GM19023 (cell line): ENCODE data around the gene RTL1.

Experiments
- ATAC-seq: cut with Tn5 transposase; IDR thresholded peaks from one replicate; pipeline ENCODE4 v1.9.1; 2021; ENCODE audit warnings: mild to moderate bottlenecking, moderate library complexity; ENCODE audit not compliant: unreplicated experiment

The RTL1 gene

DNA sequence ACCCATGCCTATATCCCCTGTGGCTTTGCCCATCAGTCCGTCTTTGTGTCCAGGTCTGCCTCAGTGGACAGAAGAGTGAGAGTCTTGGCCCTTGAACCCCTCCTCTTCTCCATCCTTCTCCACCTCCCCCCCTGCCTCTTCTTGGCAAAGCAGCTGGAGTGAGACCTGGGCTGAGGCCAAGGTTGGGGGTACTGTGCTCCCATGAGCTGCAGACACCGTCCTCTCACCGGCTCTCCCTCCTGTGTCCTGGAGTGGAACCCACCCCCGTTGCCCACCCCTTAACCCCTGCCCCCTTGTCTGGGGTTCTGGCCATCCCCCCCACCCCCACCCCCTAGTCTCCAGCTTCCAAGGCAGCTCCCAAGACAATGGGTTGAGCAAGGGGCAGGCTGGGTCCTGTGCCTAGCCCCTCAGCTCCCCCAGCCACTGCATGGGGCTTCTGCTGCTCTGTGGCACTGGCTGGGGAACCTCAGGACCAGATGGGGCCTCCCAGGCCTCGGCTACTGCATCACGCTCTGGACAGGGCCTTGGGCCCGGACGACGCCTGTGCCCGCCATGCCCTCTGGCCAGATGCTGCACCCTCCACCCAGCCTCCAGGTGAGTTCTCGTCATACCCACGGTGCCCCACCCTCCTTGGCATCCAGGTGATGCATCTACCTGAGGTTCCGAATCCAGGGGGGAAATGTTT lies 35.7 kb downstream of the RTL1 start:
- ATAC-seq = no peak

DNA sequence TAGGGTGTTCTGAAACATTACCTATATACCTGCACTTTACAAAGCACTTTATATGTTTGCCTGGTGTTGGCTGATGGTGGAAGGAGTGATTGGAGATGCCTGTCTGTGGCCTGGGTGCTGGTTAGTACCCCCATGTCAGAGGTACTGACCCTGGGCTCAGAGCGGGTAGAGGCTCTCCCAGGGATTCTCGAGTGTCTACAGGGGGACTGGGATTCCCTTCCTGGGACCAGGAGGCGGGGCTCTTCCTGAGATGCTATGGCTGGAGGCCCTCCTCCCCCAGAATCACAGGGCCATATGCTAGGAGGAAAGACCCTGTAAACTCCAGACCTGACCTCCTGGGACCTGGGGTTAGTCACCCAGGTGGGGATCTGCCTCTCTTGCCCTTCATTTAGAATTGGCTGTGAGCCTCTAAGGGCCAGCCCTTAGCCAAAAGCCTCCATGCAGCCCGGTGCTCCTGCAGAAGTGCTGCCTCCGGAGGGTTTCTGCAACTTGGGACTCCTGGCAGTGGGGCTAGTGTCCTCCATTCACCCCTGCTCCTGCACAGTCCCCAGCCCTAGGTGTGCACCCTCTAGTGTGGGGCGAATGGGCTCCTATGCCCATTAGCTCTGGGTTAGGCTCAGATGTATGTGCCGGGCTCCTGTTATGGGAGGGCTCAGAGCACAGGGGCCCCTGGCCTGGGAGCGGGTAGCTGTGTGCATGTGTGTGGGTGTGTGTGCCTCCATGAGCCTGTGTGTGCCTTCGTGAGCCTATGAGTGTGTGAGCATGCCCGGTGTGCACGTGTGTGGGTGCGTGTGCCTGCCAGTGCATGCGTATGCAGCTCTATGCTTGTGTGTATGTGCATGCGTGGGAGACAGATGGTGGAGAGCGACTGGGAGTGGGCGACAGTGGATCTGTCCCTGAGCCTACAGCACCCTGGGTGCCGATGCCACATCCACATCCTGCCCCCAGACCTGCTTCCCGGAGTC lies 36.6 kb downstream of the RTL1 start:
- ATAC-seq = no peak

DNA sequence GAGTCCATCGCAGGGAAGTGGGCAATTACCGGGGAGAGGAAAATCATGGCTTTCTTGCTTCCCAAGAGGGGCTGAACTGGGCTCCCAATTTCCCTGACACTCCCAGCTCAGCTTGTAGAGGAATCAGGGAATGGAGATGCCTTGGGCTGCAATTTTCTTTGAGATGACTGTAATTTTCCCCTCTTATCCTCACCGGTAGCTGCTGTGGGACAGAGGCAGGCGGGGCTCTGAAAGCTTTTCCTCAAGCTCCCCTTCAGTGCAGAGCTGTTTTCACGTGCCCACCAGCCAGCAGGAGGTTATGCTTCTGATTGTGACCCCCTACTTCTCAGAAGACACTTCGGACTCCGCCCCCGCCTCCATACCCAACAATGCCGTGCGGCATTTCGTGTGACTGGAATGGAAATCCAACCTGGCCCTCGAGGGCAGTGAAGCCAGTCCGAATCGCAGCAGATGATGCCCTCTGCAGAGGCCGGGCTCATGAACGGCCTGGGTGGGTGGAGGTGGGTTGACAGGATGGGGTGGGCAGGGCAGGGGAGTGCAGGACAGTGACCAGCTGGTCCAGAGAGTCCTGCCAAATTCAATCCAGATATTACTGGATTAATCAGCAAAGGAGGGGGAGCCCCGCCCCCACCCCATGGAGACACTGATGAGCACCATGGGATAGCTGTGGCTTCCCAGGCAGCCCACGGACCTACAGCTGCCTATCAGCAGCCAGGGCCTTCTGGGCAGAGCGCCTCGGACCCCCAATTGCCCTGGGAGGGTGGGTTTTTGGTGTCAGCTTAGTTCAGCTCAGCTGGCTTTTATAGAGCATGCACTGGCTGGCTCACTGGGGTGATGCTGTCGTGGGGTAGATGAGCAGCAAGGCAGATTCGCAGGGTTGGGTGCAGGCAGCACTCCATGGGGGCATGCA lies 37.6 kb downstream of the RTL1 start:
- no peak for ATAC-seq

DNA sequence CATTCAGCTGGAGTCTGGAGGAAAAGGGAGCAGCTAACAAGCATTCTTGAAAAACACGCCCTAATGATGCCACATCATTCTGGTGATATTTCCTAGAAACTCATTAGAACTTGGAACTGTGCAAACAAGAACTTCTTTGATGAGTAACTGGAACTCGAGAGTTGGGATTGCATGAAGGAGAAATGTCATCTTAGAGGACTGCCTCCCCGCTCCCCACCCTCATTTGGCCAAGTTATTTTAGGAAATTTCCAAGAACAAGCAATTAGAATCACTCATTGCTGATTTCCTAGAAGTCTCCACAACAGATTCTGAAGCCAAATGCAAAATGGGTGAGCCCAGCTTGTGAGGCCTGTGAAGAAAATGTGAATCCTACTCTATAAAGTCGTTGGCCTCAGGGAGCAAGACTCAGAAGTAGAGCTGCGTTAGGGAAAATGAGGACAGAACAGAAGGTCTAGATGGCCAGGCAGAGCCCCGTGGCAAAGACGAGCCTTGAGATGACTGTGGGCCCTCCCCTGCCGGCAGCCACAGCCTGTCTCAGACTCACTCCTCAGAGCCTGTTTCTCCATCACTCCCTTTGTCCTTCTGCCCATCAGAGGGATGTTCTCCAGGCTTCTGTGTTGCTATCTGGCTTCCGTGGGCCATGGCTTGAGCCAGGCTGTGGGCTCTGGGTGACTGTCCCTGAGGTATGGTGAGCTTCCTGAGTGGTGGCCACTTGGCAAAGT lies 38.4 kb downstream of the RTL1 start:
- ATAC-seq = no peak

DNA sequence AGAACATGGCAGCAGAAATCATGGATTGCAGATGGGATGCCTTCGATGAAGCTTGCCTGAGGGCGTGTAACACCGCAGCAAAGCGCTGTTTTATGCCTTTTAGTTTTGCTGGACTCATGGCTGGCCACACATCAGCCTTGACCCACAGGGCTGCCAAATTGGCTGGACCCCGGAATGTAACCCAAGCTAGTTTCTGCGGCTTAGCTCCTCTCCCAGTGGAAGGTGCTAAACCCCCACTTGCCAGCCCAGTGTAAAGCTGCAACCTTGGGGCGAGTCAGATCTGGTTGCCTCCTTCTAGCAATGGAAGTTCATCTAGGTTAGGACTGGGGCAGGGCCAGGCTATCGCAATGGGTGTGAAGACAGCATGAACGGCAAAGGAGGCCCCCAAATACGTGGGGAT lies 39.3 kb downstream of the RTL1 start:
- ATAC-seq = no peak

DNA sequence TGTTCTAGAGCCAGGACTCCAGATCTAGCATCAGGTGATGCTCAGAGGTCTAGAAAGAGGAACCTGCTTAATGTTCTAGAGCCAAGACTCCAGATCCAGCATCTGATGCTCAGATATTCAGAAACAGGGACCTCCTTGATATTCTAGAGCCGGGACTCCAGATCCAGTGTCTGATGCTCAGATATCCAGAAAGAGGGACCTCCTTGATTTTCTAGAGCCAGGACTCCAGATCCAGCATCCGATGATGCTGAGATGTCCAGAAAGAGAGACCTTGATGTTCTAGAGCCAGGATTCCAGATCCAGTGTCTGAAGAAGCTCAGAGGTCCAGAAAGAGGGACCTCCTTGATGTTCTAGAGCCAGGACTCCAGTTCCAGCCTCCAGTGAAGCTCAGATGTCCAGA lies 40.7 kb downstream of the RTL1 start:
- no peak for ATAC-seq

DNA sequence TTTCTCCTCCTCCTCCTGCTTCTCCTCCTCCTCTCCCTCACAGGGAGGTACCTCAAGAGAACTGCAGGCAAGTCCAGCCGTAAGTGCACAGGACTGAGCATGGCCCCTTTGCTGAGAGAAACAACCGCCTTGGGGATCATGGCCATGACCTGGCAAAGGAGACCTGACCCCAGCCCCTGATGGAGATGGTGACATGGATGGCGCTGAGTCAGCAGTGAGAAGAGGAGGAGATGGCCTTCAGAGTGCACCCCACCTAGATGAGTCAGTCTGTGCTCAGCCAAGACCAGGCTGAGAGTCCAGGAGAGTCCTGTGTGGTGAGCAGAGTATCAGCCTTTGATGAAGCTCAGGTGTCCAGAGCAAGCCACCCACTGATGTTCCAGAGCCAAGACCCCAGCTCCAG lies 41.2 kb downstream of the RTL1 start:
- no peak for ATAC-seq

DNA sequence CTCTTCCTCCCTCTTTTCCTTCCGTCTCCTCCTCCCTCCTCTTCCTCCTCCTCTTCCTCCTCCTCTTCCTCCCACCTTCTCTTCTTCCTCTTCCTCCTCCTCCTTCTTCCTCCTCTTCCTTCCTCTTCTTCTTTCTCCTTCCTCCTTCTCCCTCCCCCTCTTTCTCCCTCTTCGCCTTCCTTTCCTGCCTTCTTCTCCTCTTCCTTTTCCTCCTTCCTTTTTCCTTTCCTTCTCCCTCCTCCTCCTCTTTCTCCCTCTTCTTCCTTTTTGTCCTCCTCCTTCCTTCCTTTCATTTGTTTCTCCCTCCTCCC lies 41.6 kb downstream of the RTL1 start:
- ATAC-seq = no peak

DNA sequence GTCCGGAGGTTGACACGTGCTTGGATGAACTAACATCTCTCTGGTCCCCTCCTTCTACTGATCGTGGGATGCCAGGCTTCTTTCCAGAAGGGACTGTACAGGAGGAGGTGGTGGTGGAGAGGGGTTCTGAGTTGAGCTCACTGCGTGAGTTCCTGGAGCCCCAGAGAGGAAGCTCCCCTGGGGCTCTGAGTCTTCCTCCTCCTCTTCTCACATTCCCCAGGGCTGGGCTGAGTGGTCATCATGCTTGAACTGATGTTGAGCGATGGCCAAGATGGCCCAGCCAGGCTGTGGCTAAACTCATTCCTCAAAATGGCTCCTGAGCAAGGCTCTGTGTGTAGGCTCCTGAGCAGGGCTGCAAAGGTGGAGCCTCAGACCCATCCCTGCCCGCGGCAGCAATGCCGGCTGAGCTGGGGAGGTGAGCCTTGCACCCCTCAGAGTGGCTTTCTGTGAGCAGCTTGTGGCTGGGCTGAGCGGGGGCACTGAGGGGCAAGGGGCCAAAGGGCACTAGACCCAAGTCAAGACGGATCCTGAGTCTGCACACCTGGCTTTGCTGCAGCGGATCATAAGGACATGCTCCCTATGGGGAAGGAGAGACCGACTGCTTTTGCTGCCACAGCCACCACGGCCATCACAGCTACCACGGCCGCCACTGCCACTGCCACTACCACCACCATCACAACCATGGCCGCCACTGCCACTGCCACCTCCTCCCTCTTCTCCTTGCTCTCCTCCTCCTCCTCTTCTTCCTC lies 42.2 kb downstream of the RTL1 start:
- no peak for ATAC-seq

DNA sequence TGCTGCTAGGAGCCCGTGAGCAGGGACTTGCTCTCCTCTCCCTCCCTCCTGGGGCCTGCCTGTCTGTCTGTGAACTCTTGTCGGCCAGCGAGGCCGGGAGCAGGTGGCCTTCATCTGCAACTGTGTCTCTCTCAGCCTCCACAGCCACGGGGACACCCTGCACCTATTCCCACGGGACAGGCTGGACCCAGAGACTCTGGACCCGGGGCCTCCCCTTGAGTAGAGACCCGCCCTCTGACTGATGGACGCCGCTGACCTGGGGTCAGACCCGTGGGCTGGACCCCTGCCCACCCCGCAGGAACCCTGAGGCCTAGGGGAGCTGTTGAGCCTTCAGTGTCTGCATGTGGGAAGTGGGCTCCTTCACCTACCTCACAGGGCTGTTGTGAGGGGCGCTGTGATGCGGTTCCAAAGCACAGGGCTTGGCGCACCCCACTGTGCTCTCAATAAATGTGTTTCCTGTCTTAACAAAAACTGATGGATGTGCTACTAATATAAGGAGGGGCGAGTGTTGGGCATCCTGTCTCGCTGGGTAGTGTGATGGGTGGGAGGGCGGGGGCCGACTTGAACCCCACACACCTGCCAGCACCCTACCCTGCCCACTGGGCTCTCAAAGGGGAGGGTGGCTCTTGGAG lies 42.9 kb downstream of the RTL1 start:
- no peak for ATAC-seq

DNA sequence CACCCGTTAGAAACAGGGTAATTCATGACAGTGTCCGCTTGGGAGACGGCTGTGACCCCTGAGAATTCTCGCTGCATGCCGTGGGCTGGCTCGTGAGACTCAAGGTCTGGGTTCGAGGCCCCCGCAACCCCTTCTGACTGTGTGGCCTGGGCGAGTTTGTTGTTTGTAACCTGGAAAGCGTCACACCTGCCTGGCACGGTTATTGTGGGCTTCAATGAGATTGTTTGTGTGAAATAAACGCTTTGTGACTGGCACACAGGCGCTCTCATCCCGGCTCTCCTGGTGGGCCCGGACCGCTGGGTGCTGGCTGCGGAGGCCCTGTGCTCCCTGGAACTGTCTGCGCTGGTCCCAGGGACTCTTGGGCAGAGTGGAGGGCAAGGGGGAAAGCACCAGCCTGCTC lies 43.7 kb downstream of the RTL1 start:
- no peak for ATAC-seq

DNA sequence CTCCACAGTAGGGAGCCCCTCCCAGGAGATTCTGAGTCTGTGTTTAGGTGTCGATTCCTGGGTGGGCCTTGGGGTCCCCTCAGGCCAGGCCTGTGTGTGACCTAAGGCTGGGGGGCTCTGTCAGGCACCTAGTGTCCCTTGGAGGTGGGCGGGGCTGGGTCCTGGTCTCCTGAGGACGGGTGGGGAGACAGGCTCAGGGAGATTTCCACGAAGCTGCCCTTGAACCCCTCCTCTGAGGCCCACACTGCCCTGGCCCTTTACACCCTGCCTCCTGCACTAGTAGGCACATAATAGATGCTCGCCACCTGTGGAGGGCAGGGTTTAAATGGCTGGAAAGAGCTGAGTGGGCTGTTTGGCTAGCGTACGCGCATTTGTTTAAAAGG lies 44.7 kb downstream of the RTL1 start:
- no peak for ATAC-seq

DNA sequence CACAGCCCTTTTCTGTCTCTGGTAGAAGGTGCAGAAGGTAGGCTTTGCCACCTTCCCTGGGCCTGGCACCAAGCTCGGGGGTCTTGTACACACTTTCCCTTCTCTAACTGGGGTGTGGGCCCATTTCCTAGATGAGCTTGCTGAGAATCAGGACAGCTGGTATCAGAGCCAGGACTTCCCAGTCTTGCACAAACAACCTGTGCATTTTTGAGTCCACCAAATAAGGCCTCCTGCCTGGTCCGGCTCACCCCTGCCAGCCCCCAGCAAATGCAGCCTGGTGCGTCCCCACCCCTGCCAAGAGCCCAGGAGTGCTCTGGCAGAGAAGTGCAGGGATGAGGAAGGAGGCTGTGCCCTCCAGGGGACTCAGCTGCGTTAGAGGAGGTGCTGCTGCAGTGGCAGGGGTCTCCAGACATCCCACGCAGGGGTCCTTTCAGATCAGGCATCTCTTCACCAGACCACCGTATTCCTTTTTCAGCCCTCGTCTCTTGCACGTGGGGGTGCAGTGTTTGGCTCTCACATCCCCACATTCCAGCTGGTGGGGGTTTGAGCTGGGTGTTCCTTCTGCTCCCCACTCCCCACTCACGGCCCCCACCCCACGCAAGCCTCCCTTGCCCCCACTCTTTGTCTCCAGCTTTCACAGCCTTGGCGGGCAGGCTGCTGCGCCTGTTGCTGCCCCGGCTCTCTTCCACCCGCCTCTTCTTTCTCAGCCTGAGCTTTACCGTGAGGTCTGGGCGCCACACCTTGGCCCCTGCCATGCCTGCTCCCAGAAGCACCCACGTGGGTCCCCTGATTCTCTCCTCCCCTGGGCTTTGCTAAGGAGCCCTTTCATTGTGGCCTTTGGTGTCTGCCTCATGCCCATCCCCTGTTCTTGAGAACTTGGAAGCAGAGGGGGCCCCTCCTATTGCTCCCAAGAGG lies 45.3 kb downstream of the RTL1 start:
- ATAC-seq = no peak

DNA sequence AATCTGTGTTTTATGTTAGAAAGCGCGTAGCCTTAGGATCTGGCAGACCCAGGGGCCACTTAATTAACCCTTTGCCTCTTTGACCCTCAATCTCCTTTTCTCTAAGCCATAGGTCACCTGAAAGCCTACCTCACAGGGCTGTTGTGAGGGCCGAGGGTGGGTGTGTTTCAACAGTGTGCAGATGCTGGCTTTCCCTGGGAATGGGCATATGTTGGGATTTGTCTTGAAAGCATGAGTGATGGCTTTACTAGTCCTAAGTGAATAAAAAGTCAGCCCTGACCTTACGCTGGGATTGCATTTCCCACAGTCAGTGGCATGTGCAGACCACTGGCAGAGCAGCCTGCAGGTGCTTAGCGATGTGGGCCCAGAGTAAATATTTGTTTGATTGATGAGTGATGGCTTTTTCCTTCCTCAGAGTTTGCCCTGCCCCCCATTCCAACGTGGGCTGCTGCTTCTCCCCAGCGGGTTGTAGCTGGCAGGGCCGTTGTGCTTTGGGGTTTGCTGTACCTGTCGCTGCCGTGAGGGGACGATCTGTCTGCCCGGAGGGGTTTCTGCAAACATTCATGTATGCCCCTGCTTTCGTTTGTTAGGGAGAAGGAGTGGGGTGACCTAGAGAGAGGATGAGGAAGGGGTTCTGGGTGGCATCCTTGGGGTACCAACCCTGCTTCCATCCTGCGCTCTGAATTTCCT lies 46.1 kb downstream of the RTL1 start:
- no peak for ATAC-seq

DNA sequence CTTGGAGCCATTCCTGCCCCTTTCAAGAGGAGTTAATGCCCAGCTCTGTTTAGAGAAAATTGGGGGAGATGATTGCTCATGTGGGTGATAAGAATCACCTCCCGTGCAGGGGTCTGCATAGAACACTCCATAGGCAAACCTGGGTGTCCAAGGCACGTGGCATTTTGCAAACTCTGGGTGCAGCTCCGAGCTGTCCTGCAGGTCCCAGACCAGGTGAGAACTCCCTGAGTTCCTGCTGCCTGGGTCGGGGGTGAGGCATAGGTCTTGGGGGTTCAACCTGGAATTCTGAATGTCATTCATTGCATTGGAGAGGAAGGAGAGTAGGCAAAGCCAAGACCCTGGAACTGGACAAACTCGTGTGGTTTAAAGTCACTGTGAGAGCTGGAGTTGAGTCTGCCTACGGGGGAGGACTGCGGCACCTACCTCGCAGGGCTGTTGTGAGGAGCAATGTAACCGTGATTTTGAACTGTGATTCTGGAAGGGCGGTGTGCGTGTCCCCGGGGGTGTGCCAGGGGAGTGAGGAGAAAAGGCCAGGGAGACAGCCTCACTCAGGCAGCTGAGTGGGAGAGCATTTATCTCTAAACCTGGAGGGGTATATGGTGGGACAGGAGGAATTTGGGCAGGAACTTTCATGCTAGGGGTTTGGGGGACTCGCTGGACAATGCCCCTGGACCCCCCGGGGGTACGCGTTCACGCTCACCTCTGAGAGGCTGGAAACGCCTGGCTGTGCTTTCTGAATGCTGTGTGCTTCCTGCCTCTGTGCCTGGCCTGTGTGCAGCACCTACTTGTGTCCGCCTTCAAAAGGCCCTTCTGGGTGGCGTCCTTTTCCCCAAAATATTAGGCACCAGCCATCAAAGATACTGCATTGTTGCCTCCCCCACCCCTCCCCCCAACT lies 47.2 kb downstream of the RTL1 start:
- ATAC-seq = no peak

DNA sequence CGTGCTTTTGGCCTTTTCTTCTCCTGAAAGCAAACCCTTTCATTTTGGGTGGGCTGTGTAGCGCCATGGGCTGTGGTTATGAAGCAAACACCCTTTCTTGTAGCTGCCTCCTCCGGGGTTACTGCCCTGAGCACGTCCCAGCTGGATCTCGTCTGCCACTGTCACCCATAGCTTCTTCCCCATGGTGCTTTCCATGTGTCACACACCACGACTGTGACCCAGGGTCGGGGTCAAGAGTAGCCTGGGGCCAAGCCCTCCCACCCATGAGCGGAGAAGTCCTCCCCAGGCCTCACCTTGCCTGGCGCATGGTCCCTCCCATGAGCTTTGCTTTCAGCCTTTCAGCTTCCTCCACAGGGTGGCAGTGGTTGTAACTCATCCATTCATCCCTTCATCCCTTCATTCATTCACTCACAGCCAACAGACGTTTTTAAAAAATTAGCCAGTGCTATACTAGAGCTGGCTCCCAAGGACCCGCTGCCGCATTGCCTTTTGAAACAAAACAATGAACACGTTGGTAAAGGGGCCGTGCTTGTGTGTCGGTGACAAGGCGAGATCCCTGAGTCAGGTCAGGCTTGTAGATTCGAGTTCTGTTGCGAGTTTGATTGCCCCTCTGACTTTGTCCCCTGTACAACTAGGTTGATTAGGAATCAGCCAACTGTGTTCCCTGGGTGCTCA lies 48.1 kb downstream of the RTL1 start:
- ATAC-seq = no peak
